Endothelial cell of umbilical vein (primary cell): Measurements from ENCODE around the gene AQP1. TPM values are rescaled to one million over a fixed set of nuclear protein-coding genes. Genes with fewer than 3 reads are reported as not detected.

ENCODE experiments used
- BruUV-seq: library from RNA; stranded (reverse); fragments of 400-500 nt; replicated peaks from 2 replicates; lab custom pipeline; 2021; lab: Mats Ljungman, UMichigan
- CTCF ChIA-PET: fragments of 300-600, 350-600 bp; sonication (Branson Sonifier 250); formaldehyde crosslinking; loops from one replicate; lab custom pipeline; 2021; ENCODE audit warnings: antibody characterized with exemption, inconsistent platforms; lab: Charles Lee
- POLR2A ChIA-PET: fragments of 300-600, 350-600 bp; sonication (Branson Sonifier 250); formaldehyde crosslinking; loops from one replicate; lab custom pipeline; 2021; ENCODE audit warnings: antibody characterized with exemption, inconsistent platforms; lab: Charles Lee
- DNase-seq: peaks from one replicate; pipeline ENCODE4 v3.0.0-alpha.2; 2011; ENCODE audit warnings: low read depth, low spot score
- FAIRE-seq: peaks from 2 replicates; lab custom pipeline; 2011; peaks lifted over from hg19 to GRCh38; lab: Jason Lieb, UNC
- H2AFZ ChIP-seq: 2 replicates; pipeline ENCODE4 v1.6.0; 2012; ENCODE audit warnings: low read depth, low read length, control low read depth, inconsistent platforms
- H3K27ac ChIP-seq: 2 replicates; pipeline ENCODE4 v1.5.1; 2011; ENCODE audit warnings: low read depth, mild to moderate bottlenecking, control low read depth, low read length, moderate library complexity; ENCODE audit not compliant: insufficient read depth
- H3K27me3 ChIP-seq, 2 experiments: 2 replicates each; pipeline versions ENCODE4 v1.6.0 to v1.6.1; 2011; ENCODE audit warnings: low read length in 2 of 2, mixed read lengths in 1 of 2; ENCODE audit not compliant: control insufficient read depth in 2 of 2, insufficient read depth in 2 of 2
- H3K36me3 ChIP-seq, 2 experiments: 2 replicates in 1 of 2; 3 replicates in 1 of 2; pipeline ENCODE4 v1.5.1; 2011; ENCODE audit warnings: low read length in 2 of 2, mild to moderate bottlenecking in 1 of 2, moderate library complexity in 1 of 2; ENCODE audit not compliant: control insufficient read depth in 2 of 2, insufficient read depth in 2 of 2; ENCODE audit errors: extremely low read depth in 1 of 2
- H3K4me1 ChIP-seq: 3 replicates; pipeline ENCODE4 v1.5.1; 2011; ENCODE audit warnings: mild to moderate bottlenecking, low read length; ENCODE audit not compliant: control insufficient read depth, insufficient read depth; ENCODE audit errors: extremely low read depth
- H3K4me2 ChIP-seq: 2 replicates; pipeline ENCODE4 v1.6.1; 2011; ENCODE audit warnings: low read length, control low read depth, mixed read lengths; ENCODE audit not compliant: insufficient read depth
- H3K4me3 ChIP-seq, 3 experiments: fragments of 200-600 bp in 1 of 3; sonication (generic), shearing (Covaris generic) in 1 of 3; replicated peaks in 1 of 3; 2 replicates each; pipeline ENCODE4 v1.5.1; 2011 to 2016; ENCODE audit warnings: control low read depth in 3 of 3, low read length in 3 of 3, mild to moderate bottlenecking in 2 of 3, inconsistent platforms in 1 of 3, low read depth in 1 of 3, moderate library complexity in 1 of 3; ENCODE audit not compliant: insufficient read depth in 1 of 3
- H3K79me2 ChIP-seq: 2 replicates; pipeline ENCODE4 v1.6.0; 2012; ENCODE audit warnings: low read length, inconsistent platforms; ENCODE audit not compliant: control insufficient read depth, insufficient read depth
- H3K9ac ChIP-seq: replicated peaks from 2 replicates; pipeline ENCODE3; 2011; ENCODE audit warnings: low read length, control low read depth; ENCODE audit not compliant: insufficient read depth; ENCODE audit errors: extremely low read depth
- H3K9me1 ChIP-seq: replicated peaks from 3 replicates; pipeline ENCODE4 v1.6.0; 2011; ENCODE audit warnings: mild to moderate bottlenecking, low read length; ENCODE audit not compliant: control insufficient read depth, insufficient read depth; ENCODE audit errors: extremely low read depth
- H3K9me3 ChIP-seq: replicated peaks from 2 replicates; pipeline ENCODE4 v1.5.1; 2012; ENCODE audit warnings: low read length, inconsistent platforms; ENCODE audit not compliant: control insufficient read depth, insufficient read depth
- H4K20me1 ChIP-seq: replicated peaks from 2 replicates; pipeline ENCODE3; 2011; ENCODE audit warnings: mild to moderate bottlenecking, low read length; ENCODE audit not compliant: control insufficient read depth, insufficient read depth; ENCODE audit errors: extremely low read depth
- CTCF ChIP-seq, 2 donors: IDR thresholded peaks; 1 replicate in 1 of 2; 2 replicates in 1 of 2; pipeline ENCODE4 v1.5.1; 2011; ENCODE audit warnings: low read length in 2 of 2, mild to moderate bottlenecking in 2 of 2, moderate library complexity in 2 of 2, control low read depth in 1 of 2, inconsistent platforms in 1 of 2, low read depth in 1 of 2; ENCODE audit not compliant: insufficient read depth in 1 of 2; ENCODE audit errors: extremely low read depth in 1 of 2
- EZH2 ChIP-seq: IDR thresholded peaks from 2 replicates; pipeline ENCODE4 v1.6.1; 2012; ENCODE audit warnings: borderline replicate concordance, low read depth, mild to moderate bottlenecking, moderate library complexity, low read length, inconsistent platforms; ENCODE audit not compliant: severe bottlenecking
- JUN ChIP-seq: IDR thresholded peaks from 2 replicates; pipeline ENCODE4 v1.6.1; 2011; ENCODE audit warnings: borderline replicate concordance, low read depth; ENCODE audit not compliant: insufficient read length, insufficient read depth
- MYC ChIP-seq: IDR thresholded peaks from one replicate; pipeline ENCODE4 v1.6.1; 2011; ENCODE audit warnings: mild to moderate bottlenecking, low read depth, low read length
- POLR2A ChIP-seq: IDR thresholded peaks from 2 replicates; pipeline ENCODE4 v1.6.1; 2012; ENCODE audit warnings: low read depth, mild to moderate bottlenecking, control low read depth, low read length
- dilution Hi-C: fragments of 300-500 bp; cut with MboI; formaldehyde crosslinking; loops from one replicate; pipeline ENCODE4 v1.15.0; 2019; ENCODE audit warnings: low sequenced_read_pairs; ENCODE audit not compliant: extremely low pct_ligation_motif_present
- intact Hi-C: fragments of 100-400 bp; cut with micrococcal nuclease; formaldehyde crosslinking; loops from one replicate; pipeline ENCODE4 v1.10.0; 2022
- polyA plus RNA-seq, 4 experiments: library from polyadenylated mRNA; depleted of rRNA in 3 of 4; stranded (reverse) in 3 of 4; unstranded in 1 of 4; fragments of >200 nt; gene quantifications; 2 replicates each; pipeline versions ENCODE4 v1.2.1 to v1.2.3, GENCODE V29; 2011 to 2012; ENCODE audit warnings: missing spikeins in 1 of 4
- total RNA-seq: library from RNA; stranded (reverse); gene quantifications from 2 replicates; pipeline ENCODE4 v1.2.3, GENCODE V29; 2021

Gene AQP1
- total and polyA plus RNA-seq, 2 donors (not counting 3 experiments of a cell fraction or from before 2014, with no cell fraction given), result 11.7 to 15.9 TPM

GRCh38 chr7:30932562-30932961, 20.9 kb downstream of the AQP1 start:
- Histone ChIP-seq H3K79me2 (no peaks in the 10 kb centered on the region), H3K4me3 (no peak overlapping the region)
- CTCF ChIA-PET, result interaction anchor here (1.2 to 1.4 kb wide), 2 partner anchors 11 to 190 kb away, joined by 3 to 4 read pairs; no protein-coding TSS in a partner anchor

More at GRCh38 chr7:30932562-30932961, 20.9 kb downstream of the AQP1 start:
- Histone ChIP-seq H3K4me1 (no peaks in the 10 kb centered on the region), H3K27ac (no peak overlapping the region), H3K36me3 (no peaks in the 10 kb centered on the region), H2AFZ (no peak overlapping the region), H3K4me2 (no peak overlapping the region), H3K9ac (no peak overlapping the region), H3K9me1 (no peaks in the 10 kb centered on the region), H3K9me3 (no peaks in the 10 kb centered on the region), H3K27me3 (peaks cover 5 to 11% of the 10 kb centered on the region in 2 experiments), H4K20me1 (no peaks in the 10 kb centered on the region)
- TF ChIP-seq POLR2A (no peak), EZH2 (no peak), JUN (no peak), CTCF (IDR thresholded peaks at IDR 0.05; ENCODE audit: extremely low read depth in 1 of 2, insufficient read depth in 1 of 2, low read depth in 1 of 2, low read length in 2 of 2) (no peak), MYC (no peak)
- FAIRE-seq, result no peak
- intact Hi-C loops, result no loop called here
- POLR2A ChIA-PET, result no interaction called here
- BruUV-seq, result no TSS peak
- dilution Hi-C loops, result no loop called here
- no peak for DNase-seq
